AG04450 (cell line): Measurements from ENCODE around the gene RGS7. TPM values are rescaled to one million over a fixed set of nuclear protein-coding genes. Genes with fewer than 3 reads are reported as not detected.

Experiments
- CTCF ChIA-PET: fragments of 300-600, 350-600 bp; formaldehyde crosslinking; extraction: SDS; loops from one replicate; lab custom pipeline; 2022; ENCODE audit warnings: antibody characterized with exemption, inconsistent platforms; lab: Charles Lee
- POLR2A ChIA-PET: fragments of 350-600 bp; formaldehyde crosslinking; extraction: SDS; loops from one replicate; lab custom pipeline; 2021; ENCODE audit warnings: antibody characterized with exemption, inconsistent platforms; lab: Yijun Ruan, JAX
- DNase-seq: peaks from one replicate; pipeline ENCODE4 v3.0.0-alpha.2; 2011; ENCODE audit warnings: low read depth, low spot score
- H3K27ac ChIP-seq: one replicate; pipeline ENCODE4 v1.5.1; 2012; ENCODE audit warnings: low read depth, low read length, control low read depth
- H3K27me3 ChIP-seq: one replicate; pipeline ENCODE4 v1.6.0; 2012; ENCODE audit warnings: low read length; ENCODE audit not compliant: control insufficient read depth, insufficient read depth
- H3K4me3 ChIP-seq: 2 replicates; pipeline ENCODE4 v1.5.1; 2011; ENCODE audit warnings: mild to moderate bottlenecking, low read depth, low read length, control low read depth
- H3K9me3 ChIP-seq: 2 replicates; pipeline ENCODE4 v1.5.1; 2012; ENCODE audit warnings: low read length; ENCODE audit not compliant: control insufficient read depth, insufficient read depth
- CTCF ChIP-seq: IDR thresholded peaks from 2 replicates; pipeline ENCODE4 v1.5.1; 2011; ENCODE audit warnings: low read depth, low read length, control low read depth, inconsistent platforms
- polyA plus RNA-seq: library from polyadenylated mRNA; depleted of rRNA; stranded (reverse); fragments of >200 nt; gene quantifications from 2 replicates; pipeline ENCODE4 v1.2.3, GENCODE V29; 2011

RGS7 gene
- polyA plus RNA-seq, 1 experiment = 0.29 TPM

- H3K27me3 ChIP-seq = no peaks in the 10 kb centered on the region
- no peak for TF ChIP-seq CTCF
- H3K27ac ChIP-seq = no peak overlapping the region
- ChIA-PET CTCF (interaction anchor here (0.5 kb wide), 1 partner anchor 35 kb away, joined by 3 read pairs; no protein-coding TSS in a partner anchor), POLR2A (no interaction called here)
- DNase-seq = no peak
- H3K4me3 ChIP-seq = no peak overlapping the region
- peaks cover 10% of the 10 kb centered on the region for H3K9me3 ChIP-seq
These were observed 137.6 kb downstream of the RGS7 start for GRCh38 chr1:241219449-241219848.

DNA sequence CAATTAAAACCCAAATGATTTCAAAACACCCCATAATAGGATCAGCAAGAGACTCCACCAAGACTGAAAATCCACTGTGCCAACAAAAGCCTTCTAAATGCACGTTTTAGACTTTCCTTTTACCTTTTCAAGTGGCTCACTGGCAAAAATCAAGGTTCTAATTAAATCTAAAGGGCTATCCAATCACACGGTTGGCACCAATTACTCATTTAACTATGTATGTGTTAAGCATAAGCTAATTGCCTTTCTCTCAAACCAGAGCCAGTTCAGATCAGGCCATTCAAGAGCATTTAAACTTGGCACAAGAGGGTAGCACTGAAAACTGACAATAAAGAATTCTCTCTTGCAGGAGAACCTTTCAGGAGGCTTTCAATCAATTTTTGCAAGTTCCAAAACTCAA, 139.5 kb downstream of the RGS7 start:
- POLR2A ChIA-PET = no interaction called here

GRCh38 chr1:241215683-241216082, 141.3 kb downstream of the RGS7 start:
- no peak for DNase-seq
- Histone ChIP-seq H3K4me3 (no peak overlapping the region), H3K27ac (no peak overlapping the region), H3K9me3 (peaks cover 10% of the 10 kb centered on the region), H3K27me3 (no peaks in the 10 kb centered on the region)
- ChIA-PET POLR2A (no interaction called here), CTCF (no interaction called here)
- no peak for TF ChIP-seq CTCF

More for the DNA sequence above, 139.5 kb downstream of the RGS7 start:
- no peak overlapping the region for H3K4me3 ChIP-seq
- H3K9me3 ChIP-seq = peaks cover 10% of the 10 kb centered on the region
- H3K27ac ChIP-seq = no peak overlapping the region
- TF ChIP-seq CTCF = no peak
- no peaks in the 10 kb centered on the region for H3K27me3 ChIP-seq
- CTCF ChIA-PET = no interaction called here
- no peak for DNase-seq

GRCh38 chr1:241215203-241215602, 141.8 kb downstream of the RGS7 start:
- POLR2A ChIA-PET = no interaction called here
- Histone ChIP-seq H3K27ac (no peak overlapping the region), H3K27me3 (no peaks in the 10 kb centered on the region), H3K9me3 (peaks cover 10% of the 10 kb centered on the region), H3K4me3 (no peak overlapping the region)
- no peak for DNase-seq
- CTCF ChIA-PET = no interaction called here
- no peak for TF ChIP-seq CTCF

- no peak overlapping the region for H3K4me3 ChIP-seq
- peaks cover 7% of the 10 kb centered on the region for H3K9me3 ChIP-seq
- CTCF ChIA-PET = no interaction called here
- H3K27me3 ChIP-seq = no peaks in the 10 kb centered on the region
- DNase-seq = no peak
- POLR2A ChIA-PET = no interaction called here
- no peak overlapping the region for H3K27ac ChIP-seq
- TF ChIP-seq CTCF = no peak
These were observed 143.9 kb downstream of the RGS7 start for GRCh38 chr1:241213139-241213538.
